ENCODE measurements around the gene TNPO3.

DNA sequence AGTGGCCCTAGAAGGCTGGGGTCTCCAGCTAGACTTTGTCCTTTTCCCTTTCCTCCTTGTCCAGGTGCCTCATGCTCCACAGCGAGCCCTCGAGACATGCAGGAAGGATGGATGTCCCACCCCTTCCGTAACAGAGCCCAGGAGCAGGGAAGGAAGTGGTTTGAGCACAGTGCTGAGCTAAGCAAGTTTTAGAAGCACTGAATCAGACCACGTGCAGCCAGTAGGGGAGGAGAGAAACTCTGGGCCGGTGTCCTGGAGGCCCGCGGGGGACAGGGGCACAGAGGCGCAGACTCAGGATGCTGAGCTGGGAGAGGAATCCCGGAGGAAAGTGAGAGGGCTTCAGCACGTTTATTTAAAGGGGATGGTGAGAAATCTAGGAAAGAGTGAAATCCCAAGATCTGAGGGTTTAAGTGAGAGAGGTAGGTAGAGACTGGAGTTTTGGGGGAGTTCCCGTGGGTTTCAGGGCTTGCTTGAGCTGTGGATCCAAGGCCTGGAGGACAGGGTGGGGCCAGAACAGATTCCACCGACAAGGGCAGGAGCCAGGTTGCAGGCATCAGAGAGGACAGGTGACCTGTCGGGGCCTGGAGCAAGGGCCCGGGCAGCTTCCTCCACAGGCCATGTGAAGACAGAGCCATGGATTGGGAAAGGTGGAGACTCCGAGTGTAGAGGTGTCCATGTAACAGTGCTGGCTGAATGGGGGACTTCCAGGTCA, 121.6 kb downstream of the TNPO3 start:
- TF ChIP-seq CTCF (IDR thresholded peaks at IDR 0.05): no peak
- no peak for TF ChIP-seq POLR2A (IDR thresholded peaks at IDR 0.05)
- TF ChIP-seq EP300 (IDR thresholded peaks at IDR 0.05): no peak

Measured in upper lobe of left lung (tissue), 4 donors.